Activated CD8-positive, alpha-beta memory T cell treated with anti-CD3 and anti-CD28 coated beads for 24 hours (primary cell): Measurements from ENCODE around the gene IFNA16.
"Not testable (repeated sequence)": the region's sequence is repeated elsewhere in the genome, so short reads cannot be mapped to it uniquely, and the experiment has no call there.

Source experiments
- DNase-seq: peaks from one replicate; pipeline ENCODE4 v3.0.0-alpha.2; 2020

IFNA16 gene

DNA sequence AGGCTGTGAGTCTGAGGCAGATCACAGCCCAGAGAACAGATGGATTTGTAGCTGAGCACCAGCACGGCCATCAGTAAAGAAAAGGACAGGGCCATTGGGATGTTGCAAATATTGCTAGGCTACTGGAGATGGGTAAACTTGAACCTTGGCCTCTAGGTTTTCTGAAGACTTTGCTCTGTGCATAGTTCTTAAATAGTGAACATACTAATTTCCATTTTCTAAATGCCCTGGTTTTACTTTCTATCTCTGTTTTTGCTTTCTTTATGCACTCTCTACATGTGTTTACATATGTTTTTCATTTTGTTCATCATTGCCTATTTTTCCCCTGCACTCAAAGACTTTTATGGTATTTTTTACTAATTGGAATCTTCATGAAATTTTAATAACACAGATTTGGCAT, at the start of gene IFNA16:
Gene IFNA16, minus strand, starts transcription at position 101 of the 400 bp plus-strand sequence. Its CDS starts 6 bp downstream, at position 95.
- not testable (repeated sequence) for DNase-seq

GRCh38 chr9:21265421-21266189, 48.5 kb upstream of the IFNA16 start:
- no peak for DNase-seq

DNA sequence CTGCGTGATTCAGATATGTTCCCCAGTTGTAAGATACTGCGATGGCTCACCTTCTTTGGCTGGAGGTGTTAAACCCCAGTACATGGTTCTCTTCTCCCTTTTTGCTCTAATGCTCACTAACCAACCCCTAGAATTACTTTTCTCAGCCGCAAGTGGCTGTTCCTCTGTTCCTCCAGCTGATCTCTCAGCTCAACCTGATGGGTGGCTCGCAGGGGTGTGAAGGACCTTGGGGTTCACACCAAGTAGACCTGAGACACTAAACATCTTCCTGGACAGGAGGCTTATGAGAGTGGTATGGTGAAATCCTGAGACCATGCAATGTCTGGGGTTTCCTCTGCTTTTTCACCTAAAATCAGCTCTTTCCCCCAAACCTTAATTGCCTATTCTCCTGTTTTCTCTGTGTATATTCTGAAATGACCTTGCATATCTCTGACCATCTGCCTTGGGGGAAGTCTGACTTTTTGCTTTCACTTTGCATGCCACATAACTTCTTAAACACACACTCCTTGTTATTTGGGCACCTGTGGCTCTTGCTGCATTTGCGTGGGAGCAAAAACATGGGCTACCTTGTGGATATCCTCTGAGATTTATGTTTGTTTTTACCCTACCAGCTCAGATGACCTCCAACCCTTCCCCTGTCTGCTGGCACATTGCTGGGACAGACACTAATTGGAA, 38.6 kb upstream of the IFNA16 start:
- DNase-seq = no peak

GRCh38 chr9:21252721-21253547, 35.8 kb upstream of the IFNA16 start:
- DNase-seq = no peak

- no peak for DNase-seq
These were observed 34.5 kb upstream of the IFNA16 start for GRCh38 chr9:21251638-21252037.

DNA sequence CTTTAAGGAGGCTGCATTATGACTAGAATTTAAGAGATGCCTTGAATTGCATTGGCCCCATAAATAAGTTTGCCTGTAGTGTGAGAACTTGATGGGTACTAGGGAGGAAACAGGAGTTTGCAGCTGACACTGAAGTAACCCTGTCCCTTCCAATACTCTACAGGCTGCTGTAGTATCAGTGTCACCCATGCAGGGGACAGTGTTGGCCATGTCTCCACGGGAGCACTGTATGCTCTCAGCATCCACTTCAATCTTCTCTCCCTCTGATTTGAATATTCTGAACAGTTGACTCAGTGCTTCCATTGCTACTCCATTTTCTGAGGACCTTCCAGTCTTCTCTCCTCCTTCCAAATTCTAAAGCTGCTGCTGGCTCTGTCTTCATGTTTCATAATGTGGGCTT, 34.1 kb upstream of the IFNA16 start:
- DNase-seq = no peak

- DNase-seq = no peak
These were observed 27.7 kb upstream of the IFNA16 start for GRCh38 chr9:21244836-21245235.

DNA sequence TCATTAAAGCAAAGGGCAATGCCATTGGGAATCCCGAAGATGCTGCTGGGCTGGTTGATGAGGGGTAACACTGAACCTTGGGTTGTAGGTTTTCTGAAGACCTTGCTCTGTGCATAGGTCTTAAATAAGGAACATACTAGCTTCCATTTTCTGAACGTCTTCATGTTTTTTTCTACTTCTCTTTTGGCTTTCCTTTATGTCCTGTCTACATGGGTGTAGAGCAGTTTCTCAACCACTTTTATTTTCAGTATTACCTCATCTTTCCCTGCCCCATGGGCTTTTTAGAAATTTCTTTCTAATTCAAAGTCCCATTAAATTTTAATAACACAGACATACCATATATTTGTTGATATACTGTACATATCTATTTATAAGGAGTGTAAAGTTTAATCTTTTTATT, 22.8 kb upstream of the IFNA16 start, which contains the start of gene IFNA14:
Gene IFNA14, minus strand, starts transcription at position 95 of the 400 bp plus-strand sequence. Its CDS starts 70 bp downstream, at position 25.
- no peak for DNase-seq

- not testable (repeated sequence) for DNase-seq
These were observed 19.2 kb upstream of the IFNA16 start for GRCh38 chr9:21236360-21236714.

- DNase-seq = not testable (repeated sequence)
These were observed 18.6 kb upstream of the IFNA16 start for GRCh38 chr9:21235468-21236359.

DNA sequence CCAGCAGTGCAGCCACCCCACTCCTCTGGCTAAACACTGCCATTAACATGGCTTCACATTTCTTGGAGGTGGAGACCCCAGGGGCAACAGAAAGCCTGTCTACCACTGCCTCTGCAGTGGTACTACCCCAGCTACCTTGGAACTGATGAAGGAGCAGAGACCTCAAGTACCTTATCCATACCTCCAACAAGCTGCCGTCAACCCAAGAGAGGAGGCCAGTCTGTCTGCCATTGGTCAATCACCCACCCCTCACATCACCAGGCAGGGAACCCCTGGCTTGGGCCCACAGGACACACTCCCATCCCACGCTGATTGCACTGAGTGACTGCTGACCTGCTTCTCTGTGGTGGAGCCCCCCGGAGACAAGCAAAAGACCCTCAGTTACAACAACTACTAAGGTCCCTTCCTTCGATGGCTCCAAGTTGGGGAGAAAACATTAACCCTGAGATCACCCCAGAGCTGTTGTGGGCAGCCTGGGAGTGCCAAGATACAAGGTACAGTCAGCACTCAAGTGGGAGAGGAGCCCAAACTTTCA, 17.1 kb upstream of the IFNA16 start:
- no peak for DNase-seq

- no peak for DNase-seq
These were observed 16.1 kb upstream of the IFNA16 start for GRCh38 chr9:21233258-21233657.

GRCh38 chr9:21228122-21228521, 11.0 kb upstream of the IFNA16 start, which contains the start of gene IFNA17:
TSS of gene IFNA17 (minus strand) at chr9:21228222. CDS start at chr9:21228173, 49 bp downstream.
- DNase-seq = no peak

DNA sequence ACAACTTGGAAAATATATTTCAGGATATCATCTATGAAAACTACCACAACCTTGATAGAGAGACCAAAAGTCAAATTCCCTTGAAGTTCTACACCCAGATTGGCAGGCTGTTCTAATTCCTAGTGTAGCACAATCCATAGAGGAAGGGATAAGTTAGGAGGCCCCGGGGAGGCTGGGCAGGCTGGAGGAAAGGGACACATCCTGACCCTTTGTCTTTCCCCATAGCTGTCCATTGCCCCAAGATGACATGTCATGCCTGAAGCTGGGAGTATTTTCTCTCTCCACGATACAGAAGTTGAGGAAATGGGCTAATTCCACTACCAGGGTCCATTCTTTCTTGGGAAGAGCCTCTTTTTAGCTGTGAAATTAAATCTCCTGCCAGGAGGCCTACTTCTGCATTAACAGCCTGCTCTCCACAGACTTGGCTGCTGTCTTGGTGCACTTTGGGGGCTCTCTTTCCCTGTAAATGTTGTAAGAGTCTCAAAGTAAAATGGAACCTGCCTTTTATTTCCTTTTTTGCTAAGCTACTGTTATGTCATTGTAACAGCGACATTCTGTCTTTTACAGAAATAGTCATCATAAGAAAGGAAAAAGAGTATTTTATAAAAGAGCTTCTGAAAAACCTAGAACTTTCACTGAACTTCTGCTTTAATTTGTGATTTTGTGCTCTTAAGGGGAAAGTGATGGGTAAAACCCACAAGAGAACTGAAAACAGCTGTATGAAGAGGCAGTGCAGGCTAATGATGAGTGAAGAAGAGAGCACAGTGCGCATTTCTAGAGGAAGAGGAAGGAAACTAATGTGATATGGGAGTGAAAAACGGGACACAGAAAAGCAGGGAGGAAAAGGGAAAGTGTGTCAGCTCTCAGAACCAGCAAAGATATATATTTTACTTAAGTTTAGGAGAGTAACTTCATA, 3.4 kb downstream of the IFNA16 start:
- DNase-seq = not testable (repeated sequence)

DNA sequence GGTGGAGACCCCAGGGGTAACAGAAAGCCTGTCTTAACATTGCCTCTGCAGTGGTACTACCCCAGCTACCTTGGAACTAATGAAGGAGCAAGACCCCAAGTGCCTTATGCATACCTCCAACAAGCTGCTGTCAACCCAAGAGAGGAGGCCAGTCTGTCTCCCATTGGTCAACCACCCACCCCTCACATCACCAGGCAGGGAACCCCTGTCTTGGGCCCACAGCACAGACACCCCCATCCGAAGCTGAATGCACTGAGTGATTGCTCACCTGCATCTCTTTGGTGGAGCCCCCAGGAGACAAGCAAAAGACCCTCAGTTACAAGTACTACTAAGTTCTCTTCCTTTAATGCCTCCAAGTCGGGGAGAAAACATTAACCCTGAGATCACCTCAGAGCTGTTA, 5.0 kb downstream of the IFNA16 start:
- not testable (repeated sequence) for DNase-seq

- DNase-seq = not testable (repeated sequence)
These were observed 6.3 kb downstream of the IFNA16 start for GRCh38 chr9:21210782-21211181.

- DNase-seq = no peak
These were observed 6.8 kb downstream of the IFNA16 start for GRCh38 chr9:21210311-21210710.

GRCh38 chr9:21207043-21207442, 10.1 kb downstream of the IFNA16 start, which contains the start of gene IFNA10:
TSS of gene IFNA10 (minus strand) at chr9:21207143. CDS start at chr9:21207097, 46 bp downstream.
- DNase-seq = not testable (repeated sequence)

DNA sequence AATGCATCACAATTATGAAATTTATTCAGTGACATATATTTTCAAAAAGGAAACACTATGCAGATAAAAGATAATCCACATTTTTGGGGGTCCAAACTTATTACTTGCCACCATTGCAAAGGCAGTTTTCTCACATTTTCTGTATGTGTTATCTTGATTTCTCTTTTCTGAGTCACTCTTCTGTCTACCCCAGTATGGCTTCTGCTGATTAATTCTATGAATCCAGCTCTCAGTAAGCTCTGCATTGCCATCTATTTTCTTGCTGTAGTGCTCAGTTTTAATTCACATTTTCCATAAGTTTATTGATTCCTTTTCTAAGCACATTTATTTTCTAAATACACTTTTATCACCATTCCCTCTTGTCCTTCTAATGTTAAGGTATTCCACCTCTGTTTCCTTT, 11.9 kb downstream of the IFNA16 start:
- DNase-seq = no peak

DNA sequence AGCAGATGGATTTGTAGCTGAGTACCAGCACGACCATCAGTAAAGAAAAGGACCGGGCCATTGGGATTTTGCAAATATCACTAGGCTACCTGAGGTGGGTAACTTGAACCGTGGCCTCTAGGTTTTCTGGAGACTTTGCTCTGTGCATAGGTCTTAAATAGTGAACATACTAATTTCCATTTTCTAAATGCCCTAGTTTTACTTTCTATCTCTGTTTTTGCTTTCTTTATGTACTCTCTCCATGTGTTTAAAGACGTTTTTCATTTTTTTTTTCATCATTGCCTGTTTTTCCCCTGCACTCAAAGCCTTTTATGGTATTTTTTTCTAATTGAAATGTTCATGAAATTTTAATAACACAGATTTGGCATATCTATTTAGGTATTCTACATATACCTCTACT, 15.0 kb downstream of the IFNA16 start, which contains the start of gene IFNA7:
Gene IFNA7, minus strand, starts transcription at position 101 of the 400 bp plus-strand sequence. Its CDS starts 40 bp downstream, at position 61.
- DNase-seq = not testable (repeated sequence)
